ENCODE results near the gene G6PD.

G6PD gene

GRCh38 chrX:154532690-154533089 lies 14.0 kb downstream of the G6PD start:
- no peak for FAIRE-seq
- DNase-seq (ENCODE audit: insufficient read length, low spot score): no peak
- no peak for TF ChIP-seq CTCF (IDR thresholded peaks at IDR 0.05; ENCODE audit: insufficient read depth, missing control alignments)

GRCh38 chrX:154531626-154532025 lies 15.0 kb downstream of the G6PD start:
- no peak for FAIRE-seq
- no peak for TF ChIP-seq CTCF (IDR thresholded peaks at IDR 0.05; ENCODE audit: insufficient read depth, missing control alignments)
- no peak for DNase-seq (ENCODE audit: insufficient read length, low spot score)

GRCh38 chrX:154530286-154530685 lies 16.4 kb downstream of the G6PD start:
- TF ChIP-seq CTCF (IDR thresholded peaks at IDR 0.05; ENCODE audit: insufficient read depth, missing control alignments): no peak
- FAIRE-seq (no peak), DNase-seq (ENCODE audit: insufficient read length, low spot score) (no peak)

GRCh38 chrX:154529206-154529612 lies 17.4 kb downstream of the G6PD start:
- TF ChIP-seq CTCF (IDR thresholded peaks at IDR 0.05; ENCODE audit: insufficient read depth, missing control alignments): no peak
- FAIRE-seq (no peak), DNase-seq (ENCODE audit: insufficient read length, low spot score) (no peak)

- FAIRE-seq: no peak
- DNase-seq (ENCODE audit: insufficient read length, low spot score): peak; percentile 40
- TF ChIP-seq CTCF (IDR thresholded peaks at IDR 0.05; ENCODE audit: insufficient read depth, missing control alignments): peak; percentile 45
Observed at GRCh38 chrX:154526901-154527675, 19.6 kb downstream of the G6PD start.

GRCh38 chrX:154525606-154526490 lies 20.8 kb downstream of the G6PD start:
- no peak for DNase-seq (ENCODE audit: insufficient read length, low spot score)
- FAIRE-seq: no peak
- no peak for TF ChIP-seq CTCF (IDR thresholded peaks at IDR 0.05; ENCODE audit: insufficient read depth, missing control alignments)

All from D721Med (cell line).